ENCODE results near the gene SEC16A. TPM values are rescaled to one million over a fixed set of nuclear protein-coding genes. Genes with fewer than 3 reads are reported as not detected.

Gene SEC16A
- total and polyA plus RNA-seq, 4 donors: 44.2 to 78.8 (median 46.7) TPM

DNA sequence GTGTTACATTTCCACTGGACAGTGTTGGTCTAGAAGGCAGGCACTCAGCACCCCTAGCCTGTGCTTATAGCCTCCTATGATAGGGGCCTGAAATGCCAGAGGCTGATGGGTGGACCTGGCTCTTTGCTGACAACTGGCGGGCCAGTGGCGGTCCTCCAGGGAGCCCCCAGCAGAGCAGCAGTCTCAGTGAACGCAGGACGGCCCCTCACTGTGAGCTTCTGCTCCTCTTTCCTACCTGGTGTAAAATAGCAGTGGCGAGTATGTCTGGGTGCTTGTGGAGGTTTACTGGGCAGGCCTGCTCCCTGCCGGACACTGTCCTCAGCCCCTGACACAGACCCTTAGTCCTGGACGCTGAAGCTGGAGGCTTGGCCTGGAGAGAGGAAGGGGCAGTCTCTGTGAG, 3.3 kb upstream of the SEC16A start:
- WGBS, 2 donors: 96% methylated on average over 7 of the region's 7 CpGs
- TF ChIP-seq, protein P1, sequence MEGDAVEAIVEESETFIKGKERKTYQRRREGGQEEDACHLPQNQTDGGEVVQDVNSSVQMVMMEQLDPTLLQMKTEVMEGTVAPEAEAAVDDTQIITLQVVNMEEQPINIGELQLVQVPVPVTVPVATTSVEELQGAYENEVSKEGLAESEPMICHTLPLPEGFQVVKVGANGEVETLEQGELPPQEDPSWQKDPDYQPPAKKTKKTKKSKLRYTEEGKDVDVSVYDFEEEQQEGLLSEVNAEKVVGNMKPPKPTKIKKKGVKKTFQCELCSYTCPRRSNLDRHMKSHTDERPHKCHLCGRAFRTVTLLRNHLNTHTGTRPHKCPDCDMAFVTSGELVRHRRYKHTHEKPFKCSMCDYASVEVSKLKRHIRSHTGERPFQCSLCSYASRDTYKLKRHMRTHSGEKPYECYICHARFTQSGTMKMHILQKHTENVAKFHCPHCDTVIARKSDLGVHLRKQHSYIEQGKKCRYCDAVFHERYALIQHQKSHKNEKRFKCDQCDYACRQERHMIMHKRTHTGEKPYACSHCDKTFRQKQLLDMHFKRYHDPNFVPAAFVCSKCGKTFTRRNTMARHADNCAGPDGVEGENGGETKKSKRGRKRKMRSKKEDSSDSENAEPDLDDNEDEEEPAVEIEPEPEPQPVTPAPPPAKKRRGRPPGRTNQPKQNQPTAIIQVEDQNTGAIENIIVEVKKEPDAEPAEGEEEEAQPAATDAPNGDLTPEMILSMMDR (IDR thresholded peaks at IDR 0.05; ENCODE audit: control extremely low read depth, extremely low read depth): no peak
- Histone ChIP-seq H3K27me3 (ENCODE audit: control insufficient read depth in 3 of 3, insufficient read depth in 3 of 3, low read length in 2 of 3) (no peaks in the 10 kb centered on the region), H3K36me3 (ENCODE audit: control insufficient read depth in 4 of 4, insufficient read depth in 4 of 4, low read length in 4 of 4) (no peaks in the 10 kb centered on the region), H3K4me3 (no peak overlapping the region), H3K9ac (ENCODE audit: insufficient read depth in 1 of 2, low read length in 2 of 2) (no peak overlapping the region), H3K9me3 (ENCODE audit: control insufficient read depth in 4 of 4, insufficient read depth in 3 of 4, low read length in 3 of 4) (no peaks in the 10 kb centered on the region), H3K27ac (ENCODE audit: low read depth in 1 of 2, low read length in 1 of 2) (no peak overlapping the region), H3K4me1 (ENCODE audit: control insufficient read depth in 5 of 5, insufficient read depth in 5 of 5, low read length in 5 of 5) (peaks cover 0 to 20% (median 9%) of the 10 kb centered on the region in 5 donors)
- DNase-seq (no peak), ATAC-seq (ENCODE audit: insufficient read depth, low FRiP score) (no peak)

DNA sequence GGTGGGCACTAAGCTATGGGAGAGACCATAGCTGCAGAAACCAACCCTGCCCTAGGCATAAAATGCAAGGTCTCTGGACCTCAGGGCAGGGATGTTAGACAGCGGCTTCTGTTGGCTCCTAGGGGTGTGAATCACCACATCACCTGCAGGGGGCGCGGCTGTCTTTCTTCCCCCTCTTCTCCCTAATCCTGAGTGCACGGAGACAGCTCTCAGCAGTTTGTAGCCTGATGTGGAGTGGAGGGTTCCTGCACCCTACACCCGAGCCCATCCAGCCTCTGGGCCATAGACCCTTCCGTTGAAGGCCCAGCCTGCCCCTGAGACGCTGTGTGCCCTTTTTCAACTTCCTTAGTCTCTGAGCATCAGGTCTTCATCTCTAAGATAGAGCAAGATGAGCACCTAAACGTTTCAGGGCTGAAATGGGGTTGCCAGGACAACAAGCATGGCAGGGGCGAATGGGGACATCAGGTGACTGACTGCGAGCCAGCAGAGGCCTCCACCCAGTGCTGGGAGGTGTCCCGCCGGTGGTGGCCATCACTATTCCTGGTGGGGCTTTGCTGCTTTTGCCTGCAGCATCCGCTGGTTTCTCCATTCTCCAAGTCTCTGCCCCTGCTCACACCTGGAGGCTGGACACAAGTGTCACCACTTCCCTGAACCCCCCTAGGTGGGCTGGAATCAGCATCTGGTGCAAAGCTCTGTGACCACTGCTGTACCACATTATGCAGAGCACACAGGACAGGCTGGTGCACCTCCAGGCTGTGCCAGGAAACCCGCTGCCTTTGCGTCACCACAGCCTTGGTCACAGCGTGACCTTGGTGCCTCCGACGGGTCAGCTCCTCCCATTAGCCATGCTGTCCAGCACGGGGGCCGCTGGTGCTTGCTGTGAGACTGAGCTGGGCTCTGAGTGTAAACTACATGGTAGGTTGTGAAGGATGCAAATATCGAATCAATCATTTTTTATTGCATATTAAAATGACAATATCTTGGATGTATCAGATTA, 2.5 kb upstream of the SEC16A start:
- peaks cover 0 to 20% (median 9%) of the 10 kb centered on the region in 5 donors for H3K4me1 ChIP-seq (ENCODE audit: control insufficient read depth in 5 of 5, insufficient read depth in 5 of 5, low read length in 5 of 5)
- peak; percentile 74 to 86 (median 86) for DNase-seq

DNA sequence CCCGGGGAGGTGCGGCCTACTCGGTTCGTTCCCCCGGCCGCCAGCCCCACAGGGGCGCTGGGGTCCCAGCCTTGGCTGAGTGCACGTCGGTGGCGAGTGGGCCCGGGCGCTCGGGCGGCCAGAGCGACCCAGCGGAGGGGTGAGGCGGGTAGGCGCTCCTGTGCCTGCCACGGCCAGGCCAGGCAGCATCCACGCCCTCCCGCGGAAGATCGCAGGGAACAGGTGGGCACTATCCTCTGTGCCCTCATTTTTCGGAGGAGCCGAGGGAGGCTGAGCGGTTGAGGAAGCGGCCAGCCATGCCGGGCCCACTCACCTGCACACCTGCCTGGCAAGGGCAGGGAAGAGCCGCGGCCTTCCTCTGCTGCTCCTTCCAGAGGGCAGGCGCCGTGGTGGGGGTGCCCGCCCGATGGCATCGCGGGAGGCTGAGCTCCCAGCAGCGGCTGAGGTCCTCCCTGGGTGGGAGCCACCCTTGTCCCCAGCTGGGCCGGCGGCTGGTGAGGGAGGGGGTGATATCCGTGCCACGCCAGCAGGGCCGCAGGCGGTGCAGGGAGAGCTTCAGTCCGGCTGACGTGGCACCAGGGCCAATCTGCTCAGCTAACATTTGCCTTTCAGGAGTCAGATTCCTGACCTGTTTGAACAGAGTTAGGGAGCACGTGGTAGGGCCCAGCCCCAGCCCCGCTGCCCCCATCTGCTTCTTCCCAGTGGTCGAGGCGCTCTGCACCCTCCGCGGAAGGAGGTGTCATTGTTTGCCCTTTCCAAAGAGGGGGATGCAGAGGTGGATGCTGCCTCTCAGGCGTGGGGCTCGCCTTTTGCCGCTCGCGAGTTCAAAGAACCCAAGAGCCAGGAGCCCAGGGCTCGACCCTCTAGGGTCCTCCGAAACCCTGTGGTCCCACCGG, 1.6 kb upstream of the SEC16A start:
- peak overlapping the region; percentile 44 for H3K4me3 ChIP-seq
- WGBS, 2 donors: 31 to 46% methylated on average over 59 of the region's 59 CpGs
- TF ChIP-seq, protein P1 (IDR thresholded peaks at IDR 0.05; ENCODE audit: control extremely low read depth, extremely low read depth): no peak
- H3K9ac ChIP-seq (ENCODE audit: insufficient read depth in 1 of 2, low read length in 2 of 2): no peak overlapping the region
- ATAC-seq (ENCODE audit: insufficient read depth, low FRiP score): no peak
- H3K27ac ChIP-seq (ENCODE audit: low read depth in 1 of 2, low read length in 1 of 2): peak overlapping the region; percentile 38 to 99
- peak in 1 of 3 donors; percentile 14 for DNase-seq
- no peaks in the 10 kb centered on the region for H3K9me3 ChIP-seq (ENCODE audit: control insufficient read depth in 4 of 4, insufficient read depth in 3 of 4, low read length in 3 of 4)
- peaks cover 0 to 3% (median 0%) of the 10 kb centered on the region in 4 donors for H3K36me3 ChIP-seq (ENCODE audit: control insufficient read depth in 4 of 4, insufficient read depth in 4 of 4, low read length in 4 of 4)
- H3K27me3 ChIP-seq (ENCODE audit: control insufficient read depth in 3 of 3, insufficient read depth in 3 of 3, low read length in 2 of 3): no peaks in the 10 kb centered on the region
- peaks cover 0 to 17% (median 9%) of the 10 kb centered on the region in 5 donors for H3K4me1 ChIP-seq (ENCODE audit: control insufficient read depth in 5 of 5, insufficient read depth in 5 of 5, low read length in 5 of 5)

More for the DNA sequence above, 2.5 kb upstream of the SEC16A start:
- TF ChIP-seq, protein P1 (IDR thresholded peaks at IDR 0.05; ENCODE audit: control extremely low read depth, extremely low read depth): peak; percentile 80
- Histone ChIP-seq H3K9me3 (ENCODE audit: control insufficient read depth in 4 of 4, insufficient read depth in 3 of 4, low read length in 3 of 4) (no peaks in the 10 kb centered on the region), H3K9ac (ENCODE audit: insufficient read depth in 1 of 2, low read length in 2 of 2) (no peak overlapping the region), H3K36me3 (ENCODE audit: control insufficient read depth in 4 of 4, insufficient read depth in 4 of 4, low read length in 4 of 4) (no peaks in the 10 kb centered on the region), H3K27me3 (ENCODE audit: control insufficient read depth in 3 of 3, insufficient read depth in 3 of 3, low read length in 2 of 3) (no peaks in the 10 kb centered on the region), H3K4me3 (no peak overlapping the region), H3K27ac (ENCODE audit: low read depth in 1 of 2, low read length in 1 of 2) (no peak overlapping the region)
- WGBS, 2 donors: 40 to 47% methylated on average over 21 of the region's 21 CpGs
- no peak for ATAC-seq (ENCODE audit: insufficient read depth, low FRiP score)

All from lung (tissue), 12 donors.